ENCODE results near the gene FMNL2. TPM values are rescaled to one million over a fixed set of nuclear protein-coding genes. Genes with fewer than 3 reads are reported as not detected.

Gene FMNL2
- total RNA-seq, 1 experiment from 2014 or later, result 43.1 TPM

GRCh38 chr2:152372438-152372984 lies 37.5 kb downstream of the FMNL2 start:
- Histone ChIP-seq H3K27ac (ENCODE audit: low read depth, low read length, poor library complexity, severe bottlenecking) (no peak overlapping the region), H3K36me3 (ENCODE audit: insufficient read depth, low read length, poor library complexity, severe bottlenecking) (no peaks in the 10 kb centered on the region), H3K27me3 (replicated peaks; ENCODE audit: insufficient read depth, low read depth, low read length, poor library complexity) (no peaks in the 10 kb centered on the region), H3K4me3 (ENCODE audit: low read depth, low read length, poor library complexity, severe bottlenecking) (no peak overlapping the region), H3K4me1 (ENCODE audit: insufficient read depth, low read length, poor library complexity, severe bottlenecking) (peaks cover 57% of the 10 kb centered on the region), H3K9me3 (ENCODE audit: low read depth, low read length, poor library complexity, severe bottlenecking) (no peaks in the 10 kb centered on the region)
- TF ChIP-seq EZH2 (IDR thresholded peaks at IDR 0.05; ENCODE audit: borderline replicate concordance, low read depth, low read length, poor library complexity, severe bottlenecking), result no peak
- TF ChIP-seq CTCF (conservative IDR thresholded peaks at IDR 0.05; ENCODE audit: low read depth, low read length), result no peak
- BruUV-seq (replicated peaks), result no TSS peak
- no peak for DNase-seq (ENCODE audit: low spot score)
- ChIA-PET POLR2A (ENCODE audit: low non-redundant PET) (interaction anchor here (0.7 kb wide), 1 partner anchor 128 kb away, joined by 3 read pairs; no protein-coding TSS in a partner anchor), CTCF (no interaction called here)
- intact Hi-C loops (cut with micrococcal nuclease; ENCODE audit: unreplicated experiment), result no loop called here

- DNase-seq (ENCODE audit: low spot score), result no peak
- Histone ChIP-seq H3K4me3 (ENCODE audit: low read depth, low read length, poor library complexity, severe bottlenecking) (no peak overlapping the region), H3K27me3 (replicated peaks; ENCODE audit: insufficient read depth, low read depth, low read length, poor library complexity) (no peaks in the 10 kb centered on the region), H3K36me3 (ENCODE audit: insufficient read depth, low read length, poor library complexity, severe bottlenecking) (no peaks in the 10 kb centered on the region), H3K4me1 (ENCODE audit: insufficient read depth, low read length, poor library complexity, severe bottlenecking) (peaks cover 32% of the 10 kb centered on the region), H3K27ac (ENCODE audit: low read depth, low read length, poor library complexity, severe bottlenecking) (no peak overlapping the region), H3K9me3 (ENCODE audit: low read depth, low read length, poor library complexity, severe bottlenecking) (no peaks in the 10 kb centered on the region)
- no TSS peak for BruUV-seq (replicated peaks)
- ChIA-PET POLR2A (ENCODE audit: low non-redundant PET) (no interaction called here), CTCF (no interaction called here)
- TF ChIP-seq EZH2 (IDR thresholded peaks at IDR 0.05; ENCODE audit: borderline replicate concordance, low read depth, low read length, poor library complexity, severe bottlenecking) (no peak), CTCF (conservative IDR thresholded peaks at IDR 0.05; ENCODE audit: low read depth, low read length) (no peak)
- intact Hi-C loops (cut with micrococcal nuclease; ENCODE audit: unreplicated experiment), result no loop called here
Measured at GRCh38 chr2:152375174-152375573, 40.2 kb downstream of the FMNL2 start.

- H3K4me1 ChIP-seq (ENCODE audit: insufficient read depth, low read length, poor library complexity, severe bottlenecking), result peaks cover 32% of the 10 kb centered on the region
- TF ChIP-seq CTCF (conservative IDR thresholded peaks at IDR 0.05; ENCODE audit: low read depth, low read length) (no peak), EZH2 (IDR thresholded peaks at IDR 0.05; ENCODE audit: borderline replicate concordance, low read depth, low read length, poor library complexity, severe bottlenecking) (no peak)
- no peak overlapping the region for H3K4me3 ChIP-seq (ENCODE audit: low read depth, low read length, poor library complexity, severe bottlenecking)
- ChIA-PET POLR2A (ENCODE audit: low non-redundant PET) (no interaction called here), CTCF (no interaction called here)
- no peak for DNase-seq (ENCODE audit: low spot score)
- intact Hi-C loops (cut with micrococcal nuclease; ENCODE audit: unreplicated experiment), result no loop called here
- H3K36me3 ChIP-seq (ENCODE audit: insufficient read depth, low read length, poor library complexity, severe bottlenecking), result no peaks in the 10 kb centered on the region
- H3K27ac ChIP-seq (ENCODE audit: low read depth, low read length, poor library complexity, severe bottlenecking), result no peak overlapping the region
- no peaks in the 10 kb centered on the region for H3K9me3 ChIP-seq (ENCODE audit: low read depth, low read length, poor library complexity, severe bottlenecking)
- no peaks in the 10 kb centered on the region for H3K27me3 ChIP-seq (replicated peaks; ENCODE audit: insufficient read depth, low read depth, low read length, poor library complexity)
- no TSS peak for BruUV-seq (replicated peaks)
Measured at GRCh38 chr2:152376385-152376784, 41.4 kb downstream of the FMNL2 start.

Measured in A673 (cell line).